HepG2 (cell line): ENCODE data around the gene HSDL1. TPM values are rescaled to one million over a fixed set of nuclear protein-coding genes. Genes with fewer than 3 reads are reported as not detected.

ENCODE experiments used
- ARID5B ChIP-seq: IDR thresholded peaks from 2 replicates; pipeline ENCODE4 v1.4.0; 2020; ENCODE audit warnings: mild to moderate bottlenecking, missing genetic modification reagents
- CHCHD3 ChIP-seq: sonication (generic); formaldehyde crosslinking; IDR thresholded peaks from 2 replicates; pipeline ENCODE4 v1.8.0; 2022; ENCODE audit warnings: mild to moderate bottlenecking, missing genetic modification reagents, moderate library complexity
- FOXC1 ChIP-seq: sonication (generic); formaldehyde crosslinking; IDR thresholded peaks from 2 replicates; pipeline ENCODE4 v1.8.0; 2022; ENCODE audit warnings: mild to moderate bottlenecking, missing genetic modification reagents, borderline replicate concordance
- GATAD1 ChIP-seq: IDR thresholded peaks from 2 replicates; pipeline ENCODE4 v1.6.1; 2016; ENCODE audit warnings: missing genetic modification reagents, missing compliant biosample characterization
- MTF2 ChIP-seq: sonication (generic); formaldehyde crosslinking; IDR thresholded peaks from 2 replicates; pipeline ENCODE4 v1.5.0; 2020; ENCODE audit warnings: missing genetic modification reagents, borderline replicate concordance
- MYPOP ChIP-seq: sonication (generic); formaldehyde crosslinking; IDR thresholded peaks from 2 replicates; pipeline ENCODE4 v1.8.1; 2023; ENCODE audit warnings: mild to moderate bottlenecking, moderate library complexity, missing genetic modification reagents
- NFE2L2 ChIP-seq: fragments of 150-350 bp; IDR thresholded peaks from 2 replicates; pipeline ENCODE4 v1.6.1; 2014; ENCODE audit warnings: low read length
- NKX3-1 ChIP-seq: sonication (generic); formaldehyde crosslinking; IDR thresholded peaks from 2 replicates; pipeline ENCODE4 v1.5.0; 2020; ENCODE audit warnings: missing genetic modification reagents
- POLR2A ChIP-seq, 2 experiments: IDR thresholded peaks; 2 replicates each; pipeline ENCODE4 v1.6.1; 2011; ENCODE audit warnings: low read depth in 2 of 2, low read length in 2 of 2, mild to moderate bottlenecking in 1 of 2, moderate library complexity in 1 of 2; ENCODE audit not compliant: insufficient read depth in 1 of 2
- RORA ChIP-seq: sonication (generic); formaldehyde crosslinking; IDR thresholded peaks from 2 replicates; pipeline ENCODE4 v1.5.0; 2020; ENCODE audit warnings: mild to moderate bottlenecking, missing genetic modification reagents, moderate library complexity
- SOX5 ChIP-seq: IDR thresholded peaks from 2 replicates; pipeline ENCODE4 v1.6.1; 2016; ENCODE audit warnings: borderline replicate concordance
- XBP1 ChIP-seq: sonication (generic); formaldehyde crosslinking; IDR thresholded peaks from 2 replicates; pipeline ENCODE4 v1.5.0; 2020; ENCODE audit warnings: missing genetic modification reagents
- ZBTB25 ChIP-seq: IDR thresholded peaks from 2 replicates; pipeline ENCODE4 v1.6.1; 2018; ENCODE audit warnings: missing genetic modification reagents
- ZFYVE20 ChIP-seq: sonication (generic); formaldehyde crosslinking; IDR thresholded peaks from 2 replicates; pipeline ENCODE4 v1.8.0; 2023; ENCODE audit warnings: low read depth, mild to moderate bottlenecking, moderate library complexity, missing genetic modification reagents, borderline replicate concordance
- ZNF121 ChIP-seq: sonication (generic); formaldehyde crosslinking; IDR thresholded peaks from 2 replicates; pipeline ENCODE4 v1.5.0; 2020; ENCODE audit warnings: mild to moderate bottlenecking, missing genetic modification reagents
- ZNF143 ChIP-seq: sonication (generic); formaldehyde crosslinking; IDR thresholded peaks from 2 replicates; pipeline ENCODE4 v1.4.0; 2020; ENCODE audit warnings: missing genetic modification reagents
- ZNF205 ChIP-seq: IDR thresholded peaks from 2 replicates; pipeline ENCODE4 v1.6.1; 2018; ENCODE audit warnings: missing biosample characterization, missing genetic modification reagents
- ZNF256 ChIP-seq: sonication (generic); formaldehyde crosslinking; conservative IDR thresholded peaks from 2 replicates; pipeline ENCODE4 v1.4.0; 2020; ENCODE audit warnings: missing genetic modification reagents
- ZNF33A ChIP-seq: sonication (generic); formaldehyde crosslinking; IDR thresholded peaks from 2 replicates; pipeline ENCODE4 v1.5.1; 2020; ENCODE audit warnings: missing genetic modification reagents, mild to moderate bottlenecking, moderate library complexity, borderline replicate concordance
- ZNF343 ChIP-seq: sonication (generic); formaldehyde crosslinking; IDR thresholded peaks from 2 replicates; pipeline ENCODE4 v1.4.0; 2020; ENCODE audit warnings: mild to moderate bottlenecking, missing genetic modification reagents
- ZNF510 ChIP-seq: sonication (generic); formaldehyde crosslinking; IDR thresholded peaks from 2 replicates; pipeline ENCODE4 v1.4.0; 2020; ENCODE audit warnings: low read depth, mild to moderate bottlenecking, missing genetic modification reagents
- ZNF589 ChIP-seq: sonication (generic); formaldehyde crosslinking; conservative IDR thresholded peaks from 2 replicates; pipeline ENCODE4 v1.8.0; 2022; ENCODE audit warnings: mild to moderate bottlenecking, moderate library complexity, missing genetic modification reagents
- ZNF672 ChIP-seq: sonication (generic); formaldehyde crosslinking; IDR thresholded peaks from 2 replicates; pipeline ENCODE4 v1.8.1; 2022; ENCODE audit warnings: missing genetic modification reagents
- ZNF703 ChIP-seq: sonication (generic); formaldehyde crosslinking; IDR thresholded peaks from 2 replicates; pipeline ENCODE4 v1.5.1; 2020; ENCODE audit warnings: missing genetic modification reagents, mild to moderate bottlenecking, moderate library complexity, borderline replicate concordance
- ZNF788 ChIP-seq: sonication (generic); formaldehyde crosslinking; IDR thresholded peaks from 2 replicates; pipeline ENCODE4 v1.5.0; 2020; ENCODE audit warnings: mild to moderate bottlenecking, missing genetic modification reagents, borderline replicate concordance
- polyA plus RNA-seq, 8 experiments: library from polyadenylated mRNA; depleted of rRNA in 3 of 8; stranded (reverse) in 7 of 8; unstranded in 1 of 8; fragments of >200 nt; fragmentation: Illumina TruSeq in 4 of 8; extraction: Trizol in 4 of 8; gene quantifications; 2 replicates each; pipeline versions ENCODE4 v1.2.1 to v1.2.3, GENCODE V29; 2011 to 2016; ENCODE audit warnings: low read depth in 4 of 8, missing spikeins in 1 of 8, mixed read lengths in 1 of 8; ENCODE audit not compliant: insufficient read depth in 1 of 8
- total RNA-seq, 5 experiments: library from RNA; depleted of rRNA; stranded (reverse); fragments of >200 nt; fragmentation: Illumina TruSeq; extraction: Trizol; gene quantifications; 2 replicates each; pipeline ENCODE4 v1.2.3, GENCODE V29; 2016; ENCODE audit warnings: low read depth in 1 of 5

HSDL1 gene
- total and polyA plus RNA-seq, 2 of the 13 experiments (the other 11 are each of a cell fraction or from before 2014, with no cell fraction given) = 49.2 to 49.7 TPM

GRCh38 chr16:84175350-84176081 is 30.5 kb upstream of the HSDL1 start (continued):
- TF ChIP-seq MYPOP (CRISPR knock-in tag) = no peak
- peak; percentile 40; the same call in 1 of the 2 replicates for TF ChIP-seq ARID5B
- TF ChIP-seq ZNF143 (CRISPR knock-in tag) = no peak
- no peak for TF ChIP-seq XBP1 (CRISPR knock-in tag)
- no peak for TF ChIP-seq CHCHD3
- TF ChIP-seq SOX5 (CRISPR knock-in tag) = no peak
- TF ChIP-seq ZNF256 (CRISPR knock-in tag) = no peak
- TF ChIP-seq ZNF672 (CRISPR knock-in tag) = no peak
- TF ChIP-seq ZNF788 (CRISPR knock-in tag) = no peak
- no peak for TF ChIP-seq ZNF33A (CRISPR knock-in tag)
- no peak for TF ChIP-seq ZFYVE20 (CRISPR knock-in tag)
- no peak for TF ChIP-seq NFE2L2
- no peak for TF ChIP-seq ZNF343 (CRISPR knock-in tag)
- no peak for TF ChIP-seq ZNF205 (CRISPR knock-in tag)
- TF ChIP-seq MTF2 (CRISPR knock-in tag) = no peak
- no peak for TF ChIP-seq NKX3-1 (CRISPR knock-in tag)
- TF ChIP-seq RORA (CRISPR knock-in tag) = no peak
- TF ChIP-seq ZNF121 (CRISPR knock-in tag) = 0 out of 2 replicates have a peak, but pooled peaks have one; percentile 27
- no peak for TF ChIP-seq ZNF589 (CRISPR knock-in tag)
- no peak for TF ChIP-seq POLR2A (IDR thresholded peaks at IDR 0.05; ENCODE audit: insufficient read depth in 1 of 2, low read depth in 2 of 2, low read length in 2 of 2)
- TF ChIP-seq FOXC1 (CRISPR knock-in tag) = 0 out of 2 replicates have a peak, but pooled peaks have one; percentile 20
- no peak for TF ChIP-seq ZBTB25
- TF ChIP-seq ZNF703 (CRISPR knock-in tag) = no peak
- peak; percentile 21; the same call in 1 of the 2 replicates for TF ChIP-seq GATAD1 (CRISPR knock-in tag)
- TF ChIP-seq ZNF510 (CRISPR knock-in tag) = no peak
